Lower leg skin (tissue), 4 donors: Measurements from ENCODE around the gene TSEN2. TPM values are rescaled to one million over a fixed set of nuclear protein-coding genes. Genes with fewer than 3 reads are reported as not detected.
A peak's percentile ranks its signal among the peaks of the same experiment; 100 is the strongest.

Experiments
- DNase-seq, 2 donors: peaks; one replicate each; pipeline ENCODE4 v3.0.0-alpha.2; 2019; ENCODE audit warnings: low spot score in 2 of 2
- H3K4me3 ChIP-seq: fragments of 200-600 bp; sonication (generic); 2 replicates; pipeline ENCODE4 v1.5.1; 2017; ENCODE audit warnings: mild to moderate bottlenecking, low read depth; ENCODE audit not compliant: poor library complexity, severe bottlenecking
- POLR2A ChIP-seq, 2 donors: fragments of 450-650 bp; IDR thresholded peaks; one replicate each; pipeline ENCODE4 v1.6.1; 2016 to 2017; ENCODE audit warnings: antibody characterized with exemption in 2 of 2, mild to moderate bottlenecking in 1 of 2, moderate library complexity in 1 of 2
- whole genome bisulfite sequencing, 2 donors: methylation state at CpG; one replicate each; pipeline ENCODE4 v1.1.5; 2018; 5-methylcytosine and 5-hydroxymethylcytosine counted together
- intact Hi-C: fragments of 100-400 bp; cut with DNase I; formaldehyde crosslinking; loops from one replicate; pipeline ENCODE4 v1.15.0; 2023; ENCODE audit warnings: low total_unique reads
- total RNA-seq, 4 donors: library from RNA; depleted of rRNA; stranded (reverse); fragments of >200 nt; gene quantifications; one replicate each; pipeline ENCODE4 v1.1.0, GENCODE V29; 2016
- TF ChIP-seq, protein P1 (sequence below), 3 donors: fragments of 450-650 bp; IDR thresholded peaks; one replicate each; pipeline ENCODE4 v1.5.1; 2016; ENCODE audit warnings: antibody characterized with exemption in 3 of 3, mild to moderate bottlenecking in 3 of 3, moderate library complexity in 2 of 3

The TSEN2 gene
- total RNA-seq, 4 donors from 2014 or later = 7.8 to 17.8 (median 12.7) TPM

DNA sequence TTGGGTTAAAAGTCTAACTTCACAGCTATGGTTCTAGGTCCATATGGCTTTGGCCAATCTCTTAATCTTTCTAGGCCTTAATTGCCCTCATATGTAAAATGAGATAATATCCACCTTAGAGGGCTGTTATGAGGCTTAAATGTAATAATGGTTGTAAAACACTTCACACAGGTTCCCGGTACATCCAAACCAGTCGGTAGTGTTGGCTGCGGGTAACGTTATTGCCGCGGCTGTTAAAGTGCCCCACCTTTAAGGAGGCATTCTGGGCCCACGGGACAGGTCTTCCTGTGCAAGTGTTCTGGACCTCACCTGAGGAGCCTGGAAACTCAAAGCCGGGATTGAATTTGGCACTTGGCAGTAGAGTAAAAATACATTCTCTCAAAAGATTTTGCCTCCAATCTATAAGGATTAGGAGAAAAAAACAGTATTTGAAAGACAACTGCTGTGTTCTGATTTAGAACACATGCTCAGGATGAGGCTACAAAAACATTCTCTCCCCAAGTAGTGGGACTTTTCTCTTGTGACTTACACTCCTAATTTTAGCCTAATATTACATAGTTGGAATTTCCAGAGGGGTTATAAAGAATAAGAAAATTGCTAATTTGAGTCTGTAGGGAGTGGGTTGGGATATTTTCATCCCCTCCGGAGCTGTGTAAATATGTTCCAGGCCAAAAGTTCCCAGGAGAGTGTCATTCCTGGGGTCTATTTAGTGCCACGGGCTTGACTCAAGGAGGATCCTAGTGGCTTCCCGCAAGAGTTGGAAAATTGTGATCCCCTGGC, 44.9 kb upstream of the TSEN2 start:
- DNase-seq = peak in 1 of 2 donors; percentile 78
- TF ChIP-seq POLR2A (IDR thresholded peaks at IDR 0.05) = no peak
- TF ChIP-seq, protein P1, sequence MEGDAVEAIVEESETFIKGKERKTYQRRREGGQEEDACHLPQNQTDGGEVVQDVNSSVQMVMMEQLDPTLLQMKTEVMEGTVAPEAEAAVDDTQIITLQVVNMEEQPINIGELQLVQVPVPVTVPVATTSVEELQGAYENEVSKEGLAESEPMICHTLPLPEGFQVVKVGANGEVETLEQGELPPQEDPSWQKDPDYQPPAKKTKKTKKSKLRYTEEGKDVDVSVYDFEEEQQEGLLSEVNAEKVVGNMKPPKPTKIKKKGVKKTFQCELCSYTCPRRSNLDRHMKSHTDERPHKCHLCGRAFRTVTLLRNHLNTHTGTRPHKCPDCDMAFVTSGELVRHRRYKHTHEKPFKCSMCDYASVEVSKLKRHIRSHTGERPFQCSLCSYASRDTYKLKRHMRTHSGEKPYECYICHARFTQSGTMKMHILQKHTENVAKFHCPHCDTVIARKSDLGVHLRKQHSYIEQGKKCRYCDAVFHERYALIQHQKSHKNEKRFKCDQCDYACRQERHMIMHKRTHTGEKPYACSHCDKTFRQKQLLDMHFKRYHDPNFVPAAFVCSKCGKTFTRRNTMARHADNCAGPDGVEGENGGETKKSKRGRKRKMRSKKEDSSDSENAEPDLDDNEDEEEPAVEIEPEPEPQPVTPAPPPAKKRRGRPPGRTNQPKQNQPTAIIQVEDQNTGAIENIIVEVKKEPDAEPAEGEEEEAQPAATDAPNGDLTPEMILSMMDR (IDR thresholded peaks at IDR 0.05) = no peak
- WGBS, 2 donors = 80 to 84% methylated on average over 11 of the region's 11 CpGs

DNA sequence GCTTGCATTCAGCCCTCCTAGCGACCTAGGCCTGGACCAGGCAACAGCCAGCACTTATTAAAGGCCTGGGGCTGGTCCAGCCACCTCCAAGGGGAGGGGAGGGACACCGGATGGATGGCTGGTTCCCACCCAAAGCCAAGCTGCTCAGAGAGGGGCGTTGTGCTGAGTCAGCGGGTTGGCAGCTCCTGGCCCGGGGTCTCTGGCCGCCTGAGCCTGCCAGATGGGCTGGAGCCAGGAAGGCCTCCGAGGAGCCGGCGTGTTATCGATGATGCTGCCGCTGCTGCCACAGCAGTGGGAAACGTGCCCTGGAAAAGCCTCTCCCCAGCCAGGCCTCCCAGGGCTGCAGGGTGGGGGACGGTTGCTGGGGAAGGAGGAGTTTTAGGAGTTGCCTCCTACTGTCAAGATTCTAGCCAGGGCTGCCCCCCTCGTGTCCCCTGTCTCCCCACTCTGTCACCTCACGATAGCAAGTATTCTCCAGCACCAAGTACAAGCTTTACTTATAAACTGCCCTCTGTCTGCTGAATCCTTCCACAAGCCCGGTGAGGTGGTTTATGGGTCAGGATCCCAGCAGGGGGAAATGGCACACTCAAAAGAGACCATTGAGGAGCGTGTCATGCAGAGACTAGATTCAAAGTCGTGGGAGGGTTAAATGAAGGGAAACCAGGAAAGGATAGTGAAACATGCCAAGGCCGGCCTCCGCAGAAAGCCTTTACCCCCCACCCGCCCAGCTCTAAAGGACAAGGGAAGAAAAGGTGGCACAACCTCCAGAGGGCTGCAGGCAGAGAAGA, 43.2 kb upstream of the TSEN2 start:
- no peak overlapping the region for H3K4me3 ChIP-seq
- TF ChIP-seq POLR2A (IDR thresholded peaks at IDR 0.05) = no peak
- TF ChIP-seq, protein P1 (IDR thresholded peaks at IDR 0.05) = no peak
- 65 to 67% methylated on average over 9 to 21 of the region's 21 CpGs for WGBS, 2 donors
- DNase-seq = peak in 1 of 2 donors; percentile 87
- intact Hi-C loops = no loop called here

More for the DNA sequence above, 44.9 kb upstream of the TSEN2 start:
- intact Hi-C loops = no loop called here
- H3K4me3 ChIP-seq = no peak overlapping the region

DNA sequence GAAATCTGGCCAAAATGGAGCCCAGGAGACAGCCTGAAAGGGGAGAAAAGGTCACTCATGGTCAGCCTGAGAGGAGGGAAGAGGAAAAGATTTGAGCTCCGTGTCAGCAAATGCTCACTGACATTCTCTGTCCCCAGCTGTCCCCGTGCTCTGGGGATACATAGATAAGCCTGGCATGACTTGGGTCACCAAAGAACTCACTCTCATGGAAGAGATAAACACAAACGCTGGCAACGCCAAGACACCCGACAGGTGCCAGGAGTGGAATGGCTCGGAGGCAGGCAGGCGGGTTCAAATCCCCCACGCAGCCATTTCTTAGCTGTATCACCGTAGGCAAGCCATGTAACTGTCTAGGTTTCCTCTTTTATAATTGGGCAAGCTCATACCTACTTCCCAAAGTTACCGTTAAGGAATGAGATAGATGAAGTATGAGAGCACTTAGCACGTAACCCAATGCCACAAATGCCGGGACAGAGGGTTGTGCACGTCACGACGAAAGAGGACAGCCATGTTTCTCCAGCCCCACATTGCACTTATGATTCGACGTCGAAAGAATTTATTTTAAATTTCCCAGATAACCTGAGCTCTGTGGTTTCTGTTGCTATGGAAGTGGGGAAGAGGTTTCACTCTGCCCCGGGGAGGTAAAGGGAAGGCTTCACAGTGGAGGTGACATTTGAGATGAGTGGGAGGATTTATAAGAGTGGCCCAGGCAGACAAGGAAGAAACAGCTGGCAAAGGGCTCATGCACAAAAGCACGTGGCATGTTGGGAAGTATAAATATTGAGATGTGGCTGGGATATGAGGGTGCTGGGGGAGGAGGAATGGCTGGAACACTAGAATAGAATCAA, 41.4 kb upstream of the TSEN2 start:
- intact Hi-C loops = no loop called here
- no peak overlapping the region for H3K4me3 ChIP-seq
- no peak for TF ChIP-seq POLR2A (IDR thresholded peaks at IDR 0.05)
- TF ChIP-seq, protein P1 (IDR thresholded peaks at IDR 0.05) = no peak
- WGBS, 2 donors = 63 to 72% methylated on average over 20 of the region's 20 CpGs
- DNase-seq = no peak

DNA sequence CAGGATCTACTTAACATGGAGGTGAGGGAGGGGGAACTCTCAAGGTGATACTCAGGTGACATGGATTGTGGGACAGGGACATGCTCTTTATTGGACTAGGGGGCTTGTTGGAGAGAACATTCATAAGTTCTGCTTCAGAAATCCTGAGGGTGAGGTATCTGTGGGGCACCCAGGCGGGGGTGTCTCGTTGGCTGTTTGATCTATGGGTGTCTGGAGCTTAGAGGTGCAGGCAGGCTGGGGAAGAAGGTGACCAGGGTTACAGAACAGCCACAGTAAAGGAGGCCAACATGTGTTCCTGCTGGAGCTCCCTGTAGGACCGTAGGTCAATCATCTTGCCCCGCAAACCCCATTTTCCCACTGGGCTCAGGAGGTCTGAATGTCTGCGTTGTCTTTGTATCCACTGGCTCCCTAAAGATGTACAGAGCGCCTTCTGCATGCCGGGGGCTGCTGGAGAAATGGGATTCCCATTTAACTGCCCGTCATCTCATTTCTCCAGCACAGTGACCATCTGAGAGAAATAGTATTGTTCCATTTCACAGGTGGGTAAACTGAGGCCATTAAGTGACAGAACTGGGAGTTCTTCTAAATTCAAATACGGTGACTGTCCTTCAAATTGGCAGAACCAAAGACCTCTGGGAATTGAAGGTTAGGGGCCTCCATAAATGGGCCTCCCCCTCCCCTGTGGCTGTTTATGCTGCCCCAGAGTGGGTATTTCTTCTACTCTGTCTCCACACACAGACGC, 40.3 kb upstream of the TSEN2 start:
- H3K4me3 ChIP-seq = no peak overlapping the region
- WGBS, 2 donors = 89 to 93% methylated on average over 10 of the region's 10 CpGs
- no peak for DNase-seq
- TF ChIP-seq, protein P1 (IDR thresholded peaks at IDR 0.05) = no peak
- no peak for TF ChIP-seq POLR2A (IDR thresholded peaks at IDR 0.05)
- intact Hi-C loops = no loop called here
